ENCODE measurements around the gene B3GLCT.

The B3GLCT gene

GRCh38 chr13:31224963-31225559 lies 25.3 kb downstream of the B3GLCT start:
- H3K27ac Mint-ChIP-seq, result no peak overlapping the region
- no peaks in the 10 kb centered on the region for H3K36me3 Mint-ChIP-seq
- ATAC-seq, result no peak
- peaks cover 8% of the 10 kb centered on the region for H3K4me1 Mint-ChIP-seq
- no peaks in the 10 kb centered on the region for H3K27me3 Mint-ChIP-seq
- no peak overlapping the region for H3K4me3 Mint-ChIP-seq
- H3K9me3 Mint-ChIP-seq, result no peaks in the 10 kb centered on the region

GRCh38 chr13:31225998-31226675 lies 26.4 kb downstream of the B3GLCT start:
- no peak for ATAC-seq
- no peak overlapping the region for H3K4me3 Mint-ChIP-seq
- H3K27ac Mint-ChIP-seq, result no peak overlapping the region
- no peaks in the 10 kb centered on the region for H3K9me3 Mint-ChIP-seq
- no peaks in the 10 kb centered on the region for H3K27me3 Mint-ChIP-seq
- no peaks in the 10 kb centered on the region for H3K36me3 Mint-ChIP-seq
- H3K4me1 Mint-ChIP-seq, result peaks cover 8% of the 10 kb centered on the region

- Mint-ChIP-seq H3K4me3 (no peak overlapping the region), H3K9me3 (no peaks in the 10 kb centered on the region), H3K36me3 (no peaks in the 10 kb centered on the region), H3K27me3 (no peaks in the 10 kb centered on the region), H3K27ac (no peak overlapping the region), H3K4me1 (peaks cover 8% of the 10 kb centered on the region)
- no peak for ATAC-seq
These were observed 27.3 kb downstream of the B3GLCT start for GRCh38 chr13:31227063-31227462.

- Mint-ChIP-seq H3K4me1 (peaks cover 8% of the 10 kb centered on the region), H3K36me3 (no peaks in the 10 kb centered on the region), H3K4me3 (no peak overlapping the region), H3K27ac (no peak overlapping the region), H3K27me3 (no peaks in the 10 kb centered on the region), H3K9me3 (no peaks in the 10 kb centered on the region)
- no peak for ATAC-seq
These were observed 28.1 kb downstream of the B3GLCT start for GRCh38 chr13:31227870-31228269.

- no peaks in the 10 kb centered on the region for H3K27me3 Mint-ChIP-seq
- peak; percentile 39 for ATAC-seq
- no peaks in the 10 kb centered on the region for H3K4me1 Mint-ChIP-seq
- no peak overlapping the region for H3K27ac Mint-ChIP-seq
- H3K9me3 Mint-ChIP-seq, result no peaks in the 10 kb centered on the region
- no peaks in the 10 kb centered on the region for H3K36me3 Mint-ChIP-seq
- no peak overlapping the region for H3K4me3 Mint-ChIP-seq
These were observed 35.0 kb downstream of the B3GLCT start for GRCh38 chr13:31234729-31235128.

- no peaks in the 10 kb centered on the region for H3K4me1 Mint-ChIP-seq
- no peaks in the 10 kb centered on the region for H3K9me3 Mint-ChIP-seq
- no peak overlapping the region for H3K4me3 Mint-ChIP-seq
- ATAC-seq, result peak; percentile 43
- H3K36me3 Mint-ChIP-seq, result no peaks in the 10 kb centered on the region
- no peak overlapping the region for H3K27ac Mint-ChIP-seq
- H3K27me3 Mint-ChIP-seq, result no peaks in the 10 kb centered on the region
These were observed 36.5 kb downstream of the B3GLCT start for GRCh38 chr13:31236211-31236786.

- no peak for ATAC-seq
- no peak overlapping the region for H3K4me3 Mint-ChIP-seq
- no peaks in the 10 kb centered on the region for H3K36me3 Mint-ChIP-seq
- H3K27ac Mint-ChIP-seq, result no peak overlapping the region
- H3K27me3 Mint-ChIP-seq, result no peaks in the 10 kb centered on the region
- H3K9me3 Mint-ChIP-seq, result no peaks in the 10 kb centered on the region
- H3K4me1 Mint-ChIP-seq, result no peaks in the 10 kb centered on the region
These were observed 41.1 kb downstream of the B3GLCT start for GRCh38 chr13:31240921-31241320.

GRCh38 chr13:31242367-31242766 lies 42.6 kb downstream of the B3GLCT start:
- Mint-ChIP-seq H3K9me3 (no peaks in the 10 kb centered on the region), H3K4me3 (no peak overlapping the region), H3K4me1 (no peaks in the 10 kb centered on the region), H3K27me3 (no peaks in the 10 kb centered on the region), H3K36me3 (peaks cover 11% of the 10 kb centered on the region), H3K27ac (no peak overlapping the region)
- ATAC-seq, result no peak

GRCh38 chr13:31242916-31243315 lies 43.1 kb downstream of the B3GLCT start:
- no peaks in the 10 kb centered on the region for H3K9me3 Mint-ChIP-seq
- H3K4me1 Mint-ChIP-seq, result no peaks in the 10 kb centered on the region
- no peak overlapping the region for H3K4me3 Mint-ChIP-seq
- H3K27me3 Mint-ChIP-seq, result no peaks in the 10 kb centered on the region
- no peak for ATAC-seq
- H3K27ac Mint-ChIP-seq, result no peak overlapping the region
- peaks cover 12% of the 10 kb centered on the region for H3K36me3 Mint-ChIP-seq

GRCh38 chr13:31245598-31246373 lies 46.0 kb downstream of the B3GLCT start:
- Mint-ChIP-seq H3K9me3 (no peaks in the 10 kb centered on the region), H3K4me1 (no peaks in the 10 kb centered on the region), H3K27me3 (no peaks in the 10 kb centered on the region), H3K27ac (no peak overlapping the region), H3K36me3 (peaks cover 19% of the 10 kb centered on the region), H3K4me3 (no peak overlapping the region)
- ATAC-seq, result no peak

GRCh38 chr13:31246918-31247317 lies 47.1 kb downstream of the B3GLCT start:
- ATAC-seq, result no peak
- Mint-ChIP-seq H3K27me3 (no peaks in the 10 kb centered on the region), H3K4me3 (no peak overlapping the region), H3K36me3 (peaks cover 28% of the 10 kb centered on the region), H3K9me3 (peaks cover 4% of the 10 kb centered on the region), H3K27ac (no peak overlapping the region), H3K4me1 (no peaks in the 10 kb centered on the region)

GRCh38 chr13:31248361-31248760 lies 48.6 kb downstream of the B3GLCT start:
- no peak for ATAC-seq
- Mint-ChIP-seq H3K36me3 (peaks cover 36% of the 10 kb centered on the region), H3K27ac (no peak overlapping the region), H3K4me3 (no peak overlapping the region), H3K9me3 (peaks cover 10% of the 10 kb centered on the region), H3K4me1 (no peaks in the 10 kb centered on the region), H3K27me3 (no peaks in the 10 kb centered on the region)

- Mint-ChIP-seq H3K4me3 (no peak overlapping the region), H3K27ac (no peak overlapping the region), H3K4me1 (no peaks in the 10 kb centered on the region), H3K27me3 (no peaks in the 10 kb centered on the region), H3K36me3 (peaks cover 36% of the 10 kb centered on the region), H3K9me3 (peaks cover 10% of the 10 kb centered on the region)
- ATAC-seq, result no peak
These were observed 49.3 kb downstream of the B3GLCT start for GRCh38 chr13:31248965-31249539.

- H3K36me3 Mint-ChIP-seq, result peaks cover 36% of the 10 kb centered on the region
- peaks cover 13% of the 10 kb centered on the region for H3K9me3 Mint-ChIP-seq
- ATAC-seq, result no peak
- no peaks in the 10 kb centered on the region for H3K4me1 Mint-ChIP-seq
- no peak overlapping the region for H3K27ac Mint-ChIP-seq
- H3K4me3 Mint-ChIP-seq, result no peak overlapping the region
- H3K27me3 Mint-ChIP-seq, result no peaks in the 10 kb centered on the region
These were observed 50.7 kb downstream of the B3GLCT start for GRCh38 chr13:31250435-31250834.

GRCh38 chr13:31261241-31261640 lies 61.5 kb downstream of the B3GLCT start:
- Mint-ChIP-seq H3K4me1 (no peaks in the 10 kb centered on the region), H3K27me3 (no peaks in the 10 kb centered on the region), H3K27ac (no peak overlapping the region), H3K9me3 (no peaks in the 10 kb centered on the region), H3K36me3 (peaks cover 35% of the 10 kb centered on the region), H3K4me3 (no peak overlapping the region)
- ATAC-seq, result no peak
